ENCODE data around the gene FBXL22.

DNA sequence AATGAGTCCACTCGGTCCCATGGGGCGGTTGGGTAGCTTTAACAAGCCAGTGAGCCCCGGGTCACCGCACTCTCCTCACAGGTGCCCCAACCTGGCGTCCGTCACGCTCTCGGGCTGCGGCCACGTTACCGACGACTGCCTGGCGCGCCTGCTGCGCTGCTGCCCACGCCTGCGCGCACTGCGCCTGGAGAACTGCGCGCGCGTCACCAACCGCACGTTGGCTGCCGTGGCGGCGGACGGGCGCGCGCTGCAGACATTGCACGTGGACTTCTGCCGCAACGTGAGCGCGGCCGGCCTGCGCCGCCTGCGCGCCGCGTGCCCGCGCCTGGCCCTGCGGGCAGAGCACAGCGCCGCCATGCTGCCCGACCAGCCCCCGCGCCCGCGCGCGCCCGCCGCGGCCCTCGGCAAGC is 3.4 kb downstream of the FBXL22 start:
- TF ChIP-seq, protein P1, sequence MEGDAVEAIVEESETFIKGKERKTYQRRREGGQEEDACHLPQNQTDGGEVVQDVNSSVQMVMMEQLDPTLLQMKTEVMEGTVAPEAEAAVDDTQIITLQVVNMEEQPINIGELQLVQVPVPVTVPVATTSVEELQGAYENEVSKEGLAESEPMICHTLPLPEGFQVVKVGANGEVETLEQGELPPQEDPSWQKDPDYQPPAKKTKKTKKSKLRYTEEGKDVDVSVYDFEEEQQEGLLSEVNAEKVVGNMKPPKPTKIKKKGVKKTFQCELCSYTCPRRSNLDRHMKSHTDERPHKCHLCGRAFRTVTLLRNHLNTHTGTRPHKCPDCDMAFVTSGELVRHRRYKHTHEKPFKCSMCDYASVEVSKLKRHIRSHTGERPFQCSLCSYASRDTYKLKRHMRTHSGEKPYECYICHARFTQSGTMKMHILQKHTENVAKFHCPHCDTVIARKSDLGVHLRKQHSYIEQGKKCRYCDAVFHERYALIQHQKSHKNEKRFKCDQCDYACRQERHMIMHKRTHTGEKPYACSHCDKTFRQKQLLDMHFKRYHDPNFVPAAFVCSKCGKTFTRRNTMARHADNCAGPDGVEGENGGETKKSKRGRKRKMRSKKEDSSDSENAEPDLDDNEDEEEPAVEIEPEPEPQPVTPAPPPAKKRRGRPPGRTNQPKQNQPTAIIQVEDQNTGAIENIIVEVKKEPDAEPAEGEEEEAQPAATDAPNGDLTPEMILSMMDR (IDR thresholded peaks at IDR 0.05; ENCODE audit: low read length): no peak
- no peak for TF ChIP-seq EZH2 (optimal IDR thresholded peaks at IDR 0.05; ENCODE audit: low read depth, low read length)
